Ishikawa (cell line): ENCODE results near the gene PACC1.

Source experiments
- CEBPB ChIP-seq: IDR thresholded peaks from 2 replicates; pipeline ENCODE4 v1.6.1; 2012
- CREB1 ChIP-seq: IDR thresholded peaks from 2 replicates; pipeline ENCODE4 v1.6.1; 2012; ENCODE audit warnings: low read depth
- EGR1 ChIP-seq: IDR thresholded peaks from 2 replicates; pipeline ENCODE4 v1.6.1; 2012
- EP300 ChIP-seq: IDR thresholded peaks from 2 replicates; pipeline ENCODE4 v1.6.1; 2012; ENCODE audit warnings: borderline replicate concordance
- FOXM1 ChIP-seq: IDR thresholded peaks from 2 replicates; pipeline ENCODE4 v1.6.1; 2012; ENCODE audit warnings: low read depth, borderline replicate concordance
- MAX ChIP-seq: IDR thresholded peaks from 2 replicates; pipeline ENCODE4 v1.6.1; 2012
- NFIC ChIP-seq: IDR thresholded peaks from 2 replicates; pipeline ENCODE4 v1.6.1; 2012
- RAD21 ChIP-seq: IDR thresholded peaks from 2 replicates; pipeline ENCODE4 v1.6.1; 2012; ENCODE audit warnings: low read depth
- REST ChIP-seq: IDR thresholded peaks from 2 replicates; pipeline ENCODE4 v1.6.1; 2012; ENCODE audit warnings: low read depth, mild to moderate bottlenecking
- TAF1 ChIP-seq: IDR thresholded peaks from 2 replicates; pipeline ENCODE4 v1.6.1; 2012; ENCODE audit warnings: low read depth, mild to moderate bottlenecking
- TCF12 ChIP-seq: IDR thresholded peaks from 2 replicates; pipeline ENCODE4 v1.6.1; 2012; ENCODE audit warnings: low read depth
- TEAD4 ChIP-seq: IDR thresholded peaks from 2 replicates; pipeline ENCODE4 v1.6.1; 2012
- USF1 ChIP-seq: IDR thresholded peaks from 2 replicates; pipeline ENCODE4 v1.6.1; 2012
- YY1 ChIP-seq: IDR thresholded peaks from 2 replicates; pipeline ENCODE4 v1.6.1; 2012; ENCODE audit warnings: low read depth
- ZBTB7A ChIP-seq: IDR thresholded peaks from 2 replicates; pipeline ENCODE4 v1.6.1; 2012; ENCODE audit warnings: low read depth

Gene PACC1

GRCh38 chr1:212433577-212434462 is 19.1 kb upstream of the PACC1 start:
- TF ChIP-seq ZBTB7A (no peak), CEBPB (no peak), FOXM1 (no peak), TEAD4 (no peak), USF1 (no peak), RAD21 (no peak), REST (no peak), CREB1 (no peak), TCF12 (no peak)

- TF ChIP-seq TCF12 = peak; percentile 10; the same call in 1 of the 2 replicates
- peak; percentile 30; the same call in 1 of the 2 replicates for TF ChIP-seq TAF1
- peak; percentile 70 for TF ChIP-seq REST
- peak; percentile 43; the same call in 1 of the 2 replicates for TF ChIP-seq YY1
- TF ChIP-seq ZBTB7A = no peak
- TF ChIP-seq MAX = peak; percentile 37; the same call in 1 of the 2 replicates
- no peak for TF ChIP-seq EGR1
- no peak for TF ChIP-seq EP300
Measured at GRCh38 chr1:212432661-212433576, 18.2 kb upstream of the PACC1 start, which contains the start of gene NENF. NENF (plus strand) TSS chr1:212432920; CDS start chr1:212432944, 24 bp downstream.

GRCh38 chr1:212432272-212432660 is 17.6 kb upstream of the PACC1 start:
- TF ChIP-seq ZBTB7A (no peak), CREB1 (no peak), USF1 (no peak), TEAD4 (no peak), CEBPB (no peak), TAF1 (no peak), EP300 (no peak), NFIC (no peak), TCF12 (no peak), EGR1 (no peak), FOXM1 (no peak)

GRCh38 chr1:212431644-212432043 is 17.0 kb upstream of the PACC1 start:
- TF ChIP-seq CEBPB = no peak
- TF ChIP-seq NFIC = no peak
- no peak for TF ChIP-seq REST
- no peak for TF ChIP-seq RAD21
- TF ChIP-seq FOXM1 = no peak
- TF ChIP-seq ZBTB7A = no peak
- no peak for TF ChIP-seq USF1
- TF ChIP-seq EGR1 = no peak
- no peak for TF ChIP-seq TEAD4
- TF ChIP-seq EP300 = no peak
- TF ChIP-seq MAX = no peak
- TF ChIP-seq YY1 = no peak
- no peak for TF ChIP-seq CREB1
- no peak for TF ChIP-seq TAF1
- TF ChIP-seq TCF12 = no peak
